ENCODE results near the gene MLXIP. TPM values are rescaled to one million over a fixed set of nuclear protein-coding genes. Genes with fewer than 3 reads are reported as not detected.
A peak's percentile ranks its signal among the peaks of the same experiment; 100 is the strongest.

The MLXIP gene
- total RNA-seq, 2 experiments from 2014 or later = 61.0 to 61.7 TPM

DNA sequence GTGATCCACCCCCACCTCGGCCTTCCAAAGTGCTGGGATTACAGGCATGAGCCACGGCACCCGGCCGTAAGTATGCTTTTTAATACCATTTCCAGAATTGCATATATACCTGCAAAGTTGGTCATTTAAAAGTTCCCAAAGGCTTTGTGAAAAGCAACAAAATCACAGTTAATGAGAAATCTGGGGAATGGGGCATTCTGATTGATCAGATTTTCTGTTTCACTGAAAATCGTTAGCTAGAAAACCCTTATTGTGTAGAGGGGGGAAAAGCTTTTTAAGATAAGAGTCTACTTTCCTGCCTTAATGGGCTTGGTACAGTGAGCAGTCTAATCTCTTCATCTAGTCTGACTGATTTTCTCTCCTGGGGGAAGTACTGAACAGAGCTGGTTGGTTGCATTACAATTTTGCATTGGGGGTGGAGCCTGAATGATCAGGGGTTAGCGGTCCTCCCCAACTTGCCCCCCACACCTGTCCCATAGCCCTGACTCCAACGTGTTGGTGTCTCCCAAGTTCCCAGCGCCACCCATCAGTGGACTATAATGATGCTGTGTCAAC is 71.6 kb downstream of the MLXIP start:
- H3K36me3 Mint-ChIP-seq = no peaks in the 10 kb centered on the region
- no peak overlapping the region for H3K4me3 Mint-ChIP-seq
- H3K27ac Mint-ChIP-seq = no peak overlapping the region
- ATAC-seq (ENCODE audit: low read depth) (no peak), DNase-seq (no peak)
- no peaks in the 10 kb centered on the region for H3K9me3 Mint-ChIP-seq
- no peaks in the 10 kb centered on the region for H3K4me1 Mint-ChIP-seq
- peaks cover 2% of the 10 kb centered on the region for H3K27me3 Mint-ChIP-seq
- POLR2A ChIA-PET = no interaction called here

- DNase-seq (no peak), ATAC-seq (ENCODE audit: low read depth) (no peak)
- POLR2A ChIA-PET = no interaction called here
- Mint-ChIP-seq H3K9me3 (no peaks in the 10 kb centered on the region), H3K36me3 (no peaks in the 10 kb centered on the region), H3K27ac (no peak overlapping the region), H3K4me3 (no peak overlapping the region), H3K4me1 (no peaks in the 10 kb centered on the region), H3K27me3 (peaks cover 2% of the 10 kb centered on the region)
Observed at GRCh38 chr12:122152754-122153153, 74.2 kb downstream of the MLXIP start.

- no peak overlapping the region for H3K27ac Mint-ChIP-seq
- no peaks in the 10 kb centered on the region for H3K4me1 Mint-ChIP-seq
- H3K4me3 Mint-ChIP-seq = no peak overlapping the region
- no peaks in the 10 kb centered on the region for H3K36me3 Mint-ChIP-seq
- POLR2A ChIA-PET = interaction anchor here (0.7 kb wide), 1 partner anchor 199 kb away, joined by 3 read pairs; no protein-coding TSS in a partner anchor
- peaks cover 2% of the 10 kb centered on the region for H3K27me3 Mint-ChIP-seq
- DNase-seq = no peak
- H3K9me3 Mint-ChIP-seq = no peaks in the 10 kb centered on the region
- ATAC-seq (ENCODE audit: low read depth) = no peak
Observed at GRCh38 chr12:122155705-122156104, 77.1 kb downstream of the MLXIP start.

- peaks cover 10% of the 10 kb centered on the region for H3K4me1 Mint-ChIP-seq
- ATAC-seq (ENCODE audit: low read depth) (no peak), DNase-seq (no peak)
- H3K27ac Mint-ChIP-seq = no peak overlapping the region
- H3K36me3 Mint-ChIP-seq = no peaks in the 10 kb centered on the region
- no peak overlapping the region for H3K4me3 Mint-ChIP-seq
- no peaks in the 10 kb centered on the region for H3K9me3 Mint-ChIP-seq
- no peaks in the 10 kb centered on the region for H3K27me3 Mint-ChIP-seq
- POLR2A ChIA-PET = interaction anchor here (0.7 to 1.1 kb wide), 2 partner anchors 26 to 32 kb away, joined by 3 read pairs; no protein-coding TSS in a partner anchor
Observed at GRCh38 chr12:122158700-122159285, 80.2 kb downstream of the MLXIP start.

- Mint-ChIP-seq H3K27ac (no peak overlapping the region), H3K4me3 (no peak overlapping the region), H3K4me1 (peaks cover 10% of the 10 kb centered on the region), H3K27me3 (no peaks in the 10 kb centered on the region), H3K36me3 (no peaks in the 10 kb centered on the region), H3K9me3 (no peaks in the 10 kb centered on the region)
- POLR2A ChIA-PET = interaction anchor here (0.5 to 1.1 kb wide), 2 partner anchors 31 to 34 kb away, joined by 3 read pairs; no protein-coding TSS in a partner anchor
- ATAC-seq (ENCODE audit: low read depth) (no peak), DNase-seq (no peak)
Observed at GRCh38 chr12:122159882-122160281, 81.3 kb downstream of the MLXIP start.

DNA sequence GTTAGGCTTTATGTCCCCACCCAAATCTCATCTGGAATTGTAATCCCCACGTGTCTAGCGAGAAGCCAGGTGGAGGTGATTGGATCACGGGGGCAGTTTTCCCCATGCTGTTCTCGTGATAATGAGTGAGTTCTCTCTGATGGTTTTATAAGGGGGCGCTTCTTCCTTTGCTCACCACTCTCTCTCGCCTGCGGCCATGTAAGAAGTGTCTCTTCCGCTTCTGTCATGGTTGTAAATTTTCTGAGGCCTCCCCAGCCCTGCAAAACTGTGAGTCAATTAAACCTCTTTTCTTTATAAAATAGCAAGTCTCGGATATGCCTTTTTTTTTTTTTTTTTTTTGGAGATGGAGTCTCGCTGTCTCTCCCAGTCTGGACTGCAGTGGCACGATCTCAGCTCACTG is 82.2 kb downstream of the MLXIP start:
- H3K9me3 Mint-ChIP-seq = no peaks in the 10 kb centered on the region
- ATAC-seq (ENCODE audit: low read depth) (no peak), DNase-seq (no peak)
- H3K27me3 Mint-ChIP-seq = no peaks in the 10 kb centered on the region
- peaks cover 10% of the 10 kb centered on the region for H3K4me1 Mint-ChIP-seq
- POLR2A ChIA-PET = no interaction called here
- H3K36me3 Mint-ChIP-seq = no peaks in the 10 kb centered on the region
- no peak overlapping the region for H3K4me3 Mint-ChIP-seq
- H3K27ac Mint-ChIP-seq = no peak overlapping the region

GRCh38 chr12:122161682-122162081 is 83.1 kb downstream of the MLXIP start:
- ATAC-seq (ENCODE audit: low read depth) (peak; percentile 65), DNase-seq (no peak)
- Mint-ChIP-seq H3K36me3 (no peaks in the 10 kb centered on the region), H3K9me3 (no peaks in the 10 kb centered on the region), H3K4me1 (peaks cover 10% of the 10 kb centered on the region), H3K27ac (peak overlapping the region; percentile 76), H3K4me3 (peak overlapping the region; percentile 62), H3K27me3 (no peaks in the 10 kb centered on the region)
- POLR2A ChIA-PET = no interaction called here

GRCh38 chr12:122162976-122163375 is 84.4 kb downstream of the MLXIP start:
- Mint-ChIP-seq H3K4me1 (peaks cover 10% of the 10 kb centered on the region), H3K27me3 (no peaks in the 10 kb centered on the region), H3K36me3 (no peaks in the 10 kb centered on the region), H3K27ac (no peak overlapping the region), H3K9me3 (no peaks in the 10 kb centered on the region), H3K4me3 (no peak overlapping the region)
- no peak for ATAC-seq (ENCODE audit: low read depth)
- POLR2A ChIA-PET = no interaction called here
- DNase-seq = no peak

GRCh38 chr12:122166422-122167349 is 88.1 kb downstream of the MLXIP start:
- POLR2A ChIA-PET = no interaction called here
- DNase-seq (no peak), ATAC-seq (ENCODE audit: low read depth) (peak; percentile 17)
- no peaks in the 10 kb centered on the region for H3K27me3 Mint-ChIP-seq
- H3K4me1 Mint-ChIP-seq = peaks cover 9% of the 10 kb centered on the region
- H3K36me3 Mint-ChIP-seq = no peaks in the 10 kb centered on the region
- H3K27ac Mint-ChIP-seq = no peak overlapping the region
- no peak overlapping the region for H3K4me3 Mint-ChIP-seq
- H3K9me3 Mint-ChIP-seq = no peaks in the 10 kb centered on the region

- H3K27ac Mint-ChIP-seq = no peak overlapping the region
- H3K27me3 Mint-ChIP-seq = no peaks in the 10 kb centered on the region
- H3K4me3 Mint-ChIP-seq = no peak overlapping the region
- no peak for ATAC-seq (ENCODE audit: low read depth)
- H3K36me3 Mint-ChIP-seq = no peaks in the 10 kb centered on the region
- H3K4me1 Mint-ChIP-seq = peaks cover 2% of the 10 kb centered on the region
- POLR2A ChIA-PET = interaction anchor here (0.7 kb wide), 1 partner anchor 919 kb away, joined by 3 read pairs; no protein-coding TSS in a partner anchor
- H3K9me3 Mint-ChIP-seq = no peaks in the 10 kb centered on the region
- DNase-seq = no peak
Observed at GRCh38 chr12:122167356-122167925, 88.9 kb downstream of the MLXIP start.

DNA sequence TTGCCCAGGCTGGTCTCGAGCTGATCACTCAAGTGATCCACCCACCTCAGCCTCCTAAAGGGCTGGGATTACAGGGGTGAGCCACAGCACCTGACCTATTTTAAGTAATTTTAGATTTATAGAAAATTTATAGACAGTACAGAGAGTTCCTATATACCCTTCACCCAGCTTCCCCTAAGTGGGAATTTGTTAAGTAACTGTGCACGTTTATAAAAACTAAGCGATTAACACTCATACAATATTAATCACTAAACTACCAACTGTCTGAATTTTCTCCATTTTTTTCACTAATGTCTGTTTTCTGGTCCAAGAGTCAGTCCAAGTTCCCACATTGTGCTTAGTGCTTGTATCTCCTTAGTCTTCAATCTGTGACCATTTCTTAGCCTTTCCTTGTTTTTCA is 89.9 kb downstream of the MLXIP start:
- no peak overlapping the region for H3K27ac Mint-ChIP-seq
- H3K9me3 Mint-ChIP-seq = no peaks in the 10 kb centered on the region
- no peak overlapping the region for H3K4me3 Mint-ChIP-seq
- POLR2A ChIA-PET = interaction anchor here (0.7 kb wide), 1 partner anchor 920 kb away, joined by 3 read pairs; no protein-coding TSS in a partner anchor
- DNase-seq = no peak
- no peak for ATAC-seq (ENCODE audit: low read depth)
- no peaks in the 10 kb centered on the region for H3K4me1 Mint-ChIP-seq
- no peaks in the 10 kb centered on the region for H3K27me3 Mint-ChIP-seq
- H3K36me3 Mint-ChIP-seq = no peaks in the 10 kb centered on the region

DNA sequence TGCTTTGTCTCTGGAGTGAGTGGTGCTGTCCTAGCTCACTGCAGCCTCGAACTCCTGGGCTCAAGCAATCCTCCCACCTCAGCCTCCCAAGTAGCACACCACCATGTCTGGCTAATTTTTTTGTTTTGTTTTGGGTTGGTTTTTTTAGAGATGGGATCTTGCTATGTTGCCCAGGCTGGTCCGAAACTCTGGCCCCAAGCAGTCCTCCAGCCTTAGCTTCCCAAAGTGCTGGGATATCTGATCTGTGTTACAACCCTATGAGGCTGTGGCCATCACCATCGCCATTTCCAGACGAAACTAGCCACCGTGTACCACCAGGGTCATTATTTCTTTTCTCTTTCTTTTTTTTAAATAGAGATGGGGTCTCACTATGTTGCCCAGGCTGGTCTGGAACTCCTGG is 92.8 kb downstream of the MLXIP start:
- H3K4me1 Mint-ChIP-seq = no peaks in the 10 kb centered on the region
- H3K4me3 Mint-ChIP-seq = no peak overlapping the region
- DNase-seq (no peak), ATAC-seq (ENCODE audit: low read depth) (no peak)
- no peaks in the 10 kb centered on the region for H3K36me3 Mint-ChIP-seq
- H3K27me3 Mint-ChIP-seq = no peaks in the 10 kb centered on the region
- POLR2A ChIA-PET = no interaction called here
- H3K27ac Mint-ChIP-seq = no peak overlapping the region
- no peaks in the 10 kb centered on the region for H3K9me3 Mint-ChIP-seq

- no peaks in the 10 kb centered on the region for H3K9me3 Mint-ChIP-seq
Observed at GRCh38 chr12:122172262-122172939, 93.8 kb downstream of the MLXIP start.

More at GRCh38 chr12:122172262-122172939, 93.8 kb downstream of the MLXIP start:
- Mint-ChIP-seq H3K27me3 (no peaks in the 10 kb centered on the region), H3K36me3 (no peaks in the 10 kb centered on the region), H3K4me1 (no peaks in the 10 kb centered on the region), H3K27ac (no peak overlapping the region), H3K4me3 (no peak overlapping the region)
- ATAC-seq (ENCODE audit: low read depth) = no peak
- POLR2A ChIA-PET = interaction anchor here (0.5 kb wide), 1 partner anchor 216 kb away, joined by 7 read pairs; no protein-coding TSS in a partner anchor
- no peak for DNase-seq
